OCI-LY7 (cell line): Measurements from ENCODE around the gene CHD2. TPM values are rescaled to one million over a fixed set of nuclear protein-coding genes. Genes with fewer than 3 reads are reported as not detected.

Source experiments
- BruUV-seq: library from RNA; stranded (reverse); fragments of 400-500 nt; replicated peaks from 2 replicates; lab custom pipeline; 2021; lab: Mats Ljungman, UMichigan
- CTCF ChIA-PET: fragments of 300-600 bp; sonication (Branson Sonifier 250); formaldehyde crosslinking; loops from one replicate; lab custom pipeline; 2022; ENCODE audit warnings: antibody characterized with exemption; ENCODE audit not compliant: unreplicated experiment; lab: Charles Lee
- POLR2A ChIA-PET: fragments of 300-600 bp; sonication (Branson Sonifier 250); formaldehyde crosslinking; loops from one replicate; lab custom pipeline; 2022; ENCODE audit warnings: antibody characterized with exemption; lab: Charles Lee
- DNase-seq: peaks from one replicate; pipeline ENCODE4 v3.0.0-alpha.2; 2015; ENCODE audit warnings: low spot score
- H2AFZ ChIP-seq: fragments of 200-600 bp; sonication (generic), shearing (Covaris generic); 2 replicates; pipeline ENCODE4 v1.6.1; 2014; ENCODE audit warnings: mild to moderate bottlenecking, antibody characterized with exemption, low read length, moderate library complexity
- H3K27ac ChIP-seq: fragments of 200-600 bp; sonication (generic); 2 replicates; pipeline ENCODE4 v1.5.1; 2014; ENCODE audit warnings: mixed run types, low read depth, mild to moderate bottlenecking, moderate library complexity, low read length, inconsistent platforms; ENCODE audit not compliant: poor library complexity, severe bottlenecking
- H3K36me3 ChIP-seq: fragments of 200-600 bp; sonication (generic); 2 replicates; pipeline ENCODE4 v1.6.1; 2014; ENCODE audit warnings: mild to moderate bottlenecking, antibody characterized with exemption, low read length, moderate library complexity, mixed read lengths; ENCODE audit not compliant: insufficient read depth
- H3K4me1 ChIP-seq: fragments of 200-600 bp; sonication (generic); 2 replicates; pipeline ENCODE4 v1.5.1; 2014; ENCODE audit warnings: mild to moderate bottlenecking, low read length; ENCODE audit not compliant: insufficient read depth, poor library complexity, severe bottlenecking
- H3K4me2 ChIP-seq: fragments of 200-600 bp; sonication (generic); 2 replicates; pipeline ENCODE4 v1.6.1; 2014; ENCODE audit warnings: mild to moderate bottlenecking, low read length
- H3K4me3 ChIP-seq: fragments of 200-600 bp; sonication (generic); 2 replicates; pipeline ENCODE4 v1.5.1; 2014; ENCODE audit warnings: mild to moderate bottlenecking, low read depth, low read length; ENCODE audit not compliant: poor library complexity, severe bottlenecking
- H3K79me2 ChIP-seq: fragments of 200-600 bp; sonication (generic); 2 replicates; pipeline ENCODE4 v1.6.1; 2016; ENCODE audit warnings: low read depth, mild to moderate bottlenecking, low read length, moderate library complexity, mixed read lengths; ENCODE audit not compliant: insufficient read depth
- H3K9me2 ChIP-seq: fragments of 200-600 bp; sonication (generic); 2 replicates; pipeline ENCODE4 v1.6.1; 2016; ENCODE audit warnings: mild to moderate bottlenecking, low read length, mixed read lengths; ENCODE audit not compliant: insufficient read depth
- H3K9me3 ChIP-seq: fragments of 200-600 bp; sonication (generic); 2 replicates; pipeline ENCODE4 v1.6.1; 2014; ENCODE audit warnings: mild to moderate bottlenecking, mixed run types, low read length, mixed read lengths
- H4K20me1 ChIP-seq: fragments of 200-600 bp; sonication (generic); 2 replicates; pipeline ENCODE4 v1.6.1; 2014; ENCODE audit warnings: mild to moderate bottlenecking, antibody characterized with exemption, low read length, moderate library complexity, mixed read lengths; ENCODE audit not compliant: insufficient read depth
- EZH2phosphoT487 ChIP-seq: fragments of 200-600 bp; sonication (generic); IDR thresholded peaks from 2 replicates; pipeline ENCODE4 v1.6.1; 2018; ENCODE audit warnings: low read depth, borderline replicate concordance, mild to moderate bottlenecking, mixed run types, antibody characterized with exemption, low read length, moderate library complexity, mixed read lengths
- intact Hi-C: fragments of 100-400 bp; cut with micrococcal nuclease; formaldehyde crosslinking; loops from one replicate; pipeline ENCODE4 v1.10.0; 2022; ENCODE audit not compliant: unreplicated experiment
- total RNA-seq, 2 experiments: library from RNA; depleted of rRNA in 1 of 2; stranded (reverse); fragments of >200 nt in 1 of 2; shearing (Covaris generic) in 1 of 2; gene quantifications; 2 replicates each; pipeline ENCODE4 v1.2.3, GENCODE V29; 2014 to 2022
- TF ChIP-seq, protein P1 (sequence below): fragments of 200-600 bp; sonication (generic); conservative IDR thresholded peaks from 2 replicates; pipeline ENCODE4 v1.5.1; 2014; ENCODE audit warnings: mild to moderate bottlenecking, antibody characterized with exemption, low read length, moderate library complexity, mixed read lengths

CHD2 gene
- total RNA-seq, 2 experiments from 2014 or later = 133 to 213 TPM

DNA sequence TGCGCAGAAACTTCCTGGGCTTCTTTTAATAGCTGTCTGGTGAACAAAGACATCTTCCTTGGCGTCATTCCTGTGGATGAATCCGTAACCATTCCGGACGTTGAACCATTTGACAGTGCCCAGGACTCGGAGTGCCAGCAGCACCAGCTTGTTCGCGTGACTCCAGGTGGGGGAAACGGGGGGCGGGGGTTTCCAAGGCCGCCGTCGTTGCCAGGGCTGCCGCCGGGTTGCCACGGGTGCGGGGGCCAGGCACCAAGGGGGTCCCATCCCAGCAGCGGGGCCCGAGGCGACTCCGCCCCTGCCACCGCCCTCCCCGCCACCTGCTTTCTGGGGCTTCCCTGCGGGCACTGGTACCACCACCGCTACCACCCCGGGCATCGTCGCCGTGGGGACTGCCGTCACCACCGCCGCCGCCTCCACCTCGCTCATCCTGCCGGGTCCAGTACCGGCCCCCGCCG lies 166.1 kb downstream of the CHD2 start:
- Histone ChIP-seq H3K4me3 (no peak overlapping the region), H3K4me2 (no peak overlapping the region), H2AFZ (no peak overlapping the region), H3K36me3 (no peaks in the 10 kb centered on the region), H3K9me3 (no peaks in the 10 kb centered on the region), H3K4me1 (no peaks in the 10 kb centered on the region), H3K9me2 (no peaks in the 10 kb centered on the region), H3K79me2 (no peaks in the 10 kb centered on the region), H3K27ac (no peak overlapping the region), H4K20me1 (no peaks in the 10 kb centered on the region)
- CTCF ChIA-PET = no interaction called here
- intact Hi-C loops = no loop called here
- no peak for DNase-seq
- BruUV-seq = no TSS peak
- TF ChIP-seq, protein P1, sequence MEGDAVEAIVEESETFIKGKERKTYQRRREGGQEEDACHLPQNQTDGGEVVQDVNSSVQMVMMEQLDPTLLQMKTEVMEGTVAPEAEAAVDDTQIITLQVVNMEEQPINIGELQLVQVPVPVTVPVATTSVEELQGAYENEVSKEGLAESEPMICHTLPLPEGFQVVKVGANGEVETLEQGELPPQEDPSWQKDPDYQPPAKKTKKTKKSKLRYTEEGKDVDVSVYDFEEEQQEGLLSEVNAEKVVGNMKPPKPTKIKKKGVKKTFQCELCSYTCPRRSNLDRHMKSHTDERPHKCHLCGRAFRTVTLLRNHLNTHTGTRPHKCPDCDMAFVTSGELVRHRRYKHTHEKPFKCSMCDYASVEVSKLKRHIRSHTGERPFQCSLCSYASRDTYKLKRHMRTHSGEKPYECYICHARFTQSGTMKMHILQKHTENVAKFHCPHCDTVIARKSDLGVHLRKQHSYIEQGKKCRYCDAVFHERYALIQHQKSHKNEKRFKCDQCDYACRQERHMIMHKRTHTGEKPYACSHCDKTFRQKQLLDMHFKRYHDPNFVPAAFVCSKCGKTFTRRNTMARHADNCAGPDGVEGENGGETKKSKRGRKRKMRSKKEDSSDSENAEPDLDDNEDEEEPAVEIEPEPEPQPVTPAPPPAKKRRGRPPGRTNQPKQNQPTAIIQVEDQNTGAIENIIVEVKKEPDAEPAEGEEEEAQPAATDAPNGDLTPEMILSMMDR = no peak
- TF ChIP-seq EZH2phosphoT487 = no peak
- POLR2A ChIA-PET = interaction anchor here (0.6 kb wide), 1 partner anchor 10 kb away, joined by 3 read pairs; no protein-coding TSS in a partner anchor

DNA sequence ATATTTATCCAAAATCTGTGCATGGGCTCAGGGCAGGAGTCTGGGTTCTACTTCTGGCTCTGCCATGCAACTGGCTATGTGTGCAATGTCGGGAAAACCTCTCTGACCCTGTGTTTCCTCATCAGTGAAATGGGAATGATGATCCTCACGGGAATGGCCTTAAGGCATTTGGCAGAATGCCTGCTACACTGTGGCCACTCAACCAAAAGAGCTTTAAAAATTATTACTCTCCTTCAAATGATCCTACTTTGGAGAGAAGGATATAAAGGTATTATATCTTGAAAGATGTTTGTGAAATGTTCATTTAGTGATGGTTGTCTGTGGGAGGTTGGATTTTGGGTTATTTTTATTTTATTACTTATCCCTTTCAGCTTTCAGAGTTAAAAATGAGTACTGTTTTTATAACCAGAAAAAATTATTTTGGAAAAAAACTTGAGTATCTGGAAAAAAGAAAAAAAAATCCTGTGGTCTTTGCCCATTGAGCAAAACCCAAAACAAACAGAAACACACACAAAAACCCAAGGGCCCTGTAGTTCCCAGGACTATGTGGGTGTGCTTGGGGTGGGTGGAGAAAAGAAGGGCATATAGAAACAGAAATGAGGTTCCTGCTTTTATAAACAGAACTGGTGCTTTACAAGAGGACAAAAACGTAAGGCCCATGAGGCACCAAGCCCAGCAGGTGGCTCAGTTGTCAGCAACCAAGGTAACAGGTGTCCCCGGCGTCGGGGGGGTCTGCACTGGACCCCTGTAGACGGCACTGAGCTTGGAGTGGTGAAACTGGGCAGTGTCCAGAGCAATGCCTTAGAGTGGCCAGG lies 166.9 kb downstream of the CHD2 start:
- intact Hi-C loops = no loop called here
- H3K4me1 ChIP-seq = no peaks in the 10 kb centered on the region
- no peaks in the 10 kb centered on the region for H4K20me1 ChIP-seq
- H3K79me2 ChIP-seq = no peaks in the 10 kb centered on the region
- no peaks in the 10 kb centered on the region for H3K9me2 ChIP-seq
- CTCF ChIA-PET = no interaction called here
- H3K4me2 ChIP-seq = no peak overlapping the region
- no peak for DNase-seq
- H2AFZ ChIP-seq = no peak overlapping the region
- H3K4me3 ChIP-seq = no peak overlapping the region
- no peaks in the 10 kb centered on the region for H3K36me3 ChIP-seq
- no peaks in the 10 kb centered on the region for H3K9me3 ChIP-seq
- no peak overlapping the region for H3K27ac ChIP-seq
- BruUV-seq = no TSS peak
- POLR2A ChIA-PET = no interaction called here
- no peak for TF ChIP-seq EZH2phosphoT487
- TF ChIP-seq, protein P1 = no peak

DNA sequence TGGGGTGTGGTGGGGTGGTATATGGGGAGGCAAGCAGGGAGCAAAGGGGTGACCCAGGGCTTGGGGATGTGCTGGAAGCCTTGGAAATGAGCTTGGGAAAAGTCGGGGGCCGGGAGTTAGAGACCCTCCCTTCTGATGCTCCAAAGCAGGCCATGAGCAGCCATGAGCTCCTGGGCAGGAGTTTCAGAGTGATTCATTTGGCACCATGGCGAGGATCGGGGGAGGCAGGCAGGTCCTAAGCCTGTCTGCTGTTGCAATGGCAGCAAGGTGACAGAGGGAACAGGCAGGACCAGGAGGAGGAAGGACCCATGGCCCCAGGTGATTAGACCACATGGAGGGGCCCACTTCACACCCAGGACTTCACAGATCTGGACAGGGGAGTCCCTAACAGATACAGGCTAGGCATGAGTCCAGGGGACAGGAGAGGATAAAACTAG lies 167.5 kb downstream of the CHD2 start:
- no TSS peak for BruUV-seq
- Histone ChIP-seq H3K27ac (no peak overlapping the region), H3K9me3 (no peaks in the 10 kb centered on the region), H3K4me3 (no peak overlapping the region), H3K79me2 (no peaks in the 10 kb centered on the region), H2AFZ (no peak overlapping the region), H3K4me2 (no peak overlapping the region), H3K4me1 (no peaks in the 10 kb centered on the region), H3K36me3 (no peaks in the 10 kb centered on the region), H4K20me1 (no peaks in the 10 kb centered on the region), H3K9me2 (no peaks in the 10 kb centered on the region)
- no peak for TF ChIP-seq EZH2phosphoT487
- TF ChIP-seq, protein P1 = no peak
- ChIA-PET CTCF (no interaction called here), POLR2A (no interaction called here)
- intact Hi-C loops = no loop called here
- DNase-seq = no peak
